ENCODE results near the gene ZNF175.

The ZNF175 gene

DNA sequence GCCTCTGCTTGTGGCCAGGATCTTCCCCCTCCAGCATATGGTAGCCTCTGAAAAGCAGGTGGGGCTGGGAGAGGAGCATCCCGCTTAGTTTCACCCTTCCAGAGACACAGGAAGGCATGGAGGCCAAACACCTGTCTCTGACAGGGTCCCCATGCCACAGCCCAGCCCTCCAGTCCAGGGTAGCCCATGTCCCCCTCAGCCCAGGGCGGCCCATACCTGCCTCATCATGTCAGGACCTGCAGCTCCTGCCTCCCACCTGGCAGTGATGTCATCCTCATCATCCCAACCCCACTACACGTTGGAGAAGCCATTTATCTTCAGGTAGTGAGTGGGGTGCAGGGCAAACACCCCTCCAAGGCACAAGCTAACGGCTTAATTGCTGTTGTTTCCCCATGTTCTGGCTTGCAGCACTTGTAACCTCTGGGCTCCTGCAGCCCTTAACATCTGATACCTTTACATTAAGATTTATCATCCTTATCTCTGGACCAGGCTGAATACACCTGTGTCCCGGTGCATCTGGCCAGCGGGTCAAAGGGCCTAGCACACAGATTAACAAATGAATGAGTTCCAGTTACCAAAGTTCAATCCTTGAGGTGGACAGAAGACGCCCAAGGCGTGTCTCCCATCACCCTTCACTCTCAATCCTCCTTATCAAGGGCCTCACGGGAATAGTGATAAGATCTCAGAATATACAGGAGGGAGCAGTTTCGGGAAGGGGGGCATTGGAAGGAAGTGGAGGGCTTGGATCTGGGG, 22.2 kb downstream of the ZNF175 start:
- H3K27ac Mint-ChIP-seq: no peak overlapping the region
- no peak for DNase-seq
- H3K36me3 Mint-ChIP-seq (ENCODE audit: low read depth): peaks cover 17% of the 10 kb centered on the region
- H3K4me3 Mint-ChIP-seq: peak overlapping the region; percentile 84
- peaks cover 11% of the 10 kb centered on the region for H3K27me3 Mint-ChIP-seq
- peaks cover 22% of the 10 kb centered on the region for H3K4me1 Mint-ChIP-seq (ENCODE audit: low read depth)
- H3K9me3 Mint-ChIP-seq: peaks cover 22% of the 10 kb centered on the region

DNA sequence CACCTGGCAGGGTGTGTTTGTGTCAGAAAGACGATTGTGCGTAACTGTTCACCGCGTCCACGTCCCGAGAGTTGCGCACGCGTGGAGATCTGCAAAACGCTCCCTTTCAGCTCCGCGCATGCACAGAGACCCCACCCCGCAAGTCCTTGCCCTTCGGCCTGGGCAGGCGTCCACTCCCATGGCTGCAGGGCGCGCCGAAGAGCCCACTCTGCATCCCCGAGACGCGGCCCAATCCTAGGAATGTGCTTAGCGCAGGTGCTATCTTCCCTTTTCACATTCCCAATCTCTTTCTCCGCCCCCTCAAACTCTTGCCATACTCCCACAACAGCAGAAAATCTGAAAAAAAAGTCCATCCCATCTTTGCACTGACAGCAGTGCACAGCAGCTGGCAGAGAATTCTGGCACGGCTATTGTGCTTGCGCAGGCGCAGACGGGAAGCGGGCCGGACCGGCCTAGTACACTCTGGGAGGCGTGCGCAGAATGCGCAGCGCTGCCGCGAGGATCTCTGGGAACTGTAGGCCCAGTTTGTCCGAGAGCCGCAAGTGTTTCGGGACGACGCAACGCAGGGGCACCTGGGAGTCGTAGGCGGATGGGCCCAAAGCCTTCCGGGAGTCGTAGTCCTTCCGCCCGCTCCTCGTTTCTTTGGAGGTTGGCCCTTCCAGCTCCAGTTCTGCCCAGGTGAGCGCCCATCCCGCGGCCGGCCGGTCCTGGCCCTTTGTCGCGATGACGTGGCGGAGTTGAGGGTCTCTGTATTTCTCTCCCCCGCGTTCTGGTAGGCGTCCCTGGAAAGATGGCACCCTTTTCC, 23.1 kb downstream of the ZNF175 start:
- H3K4me1 Mint-ChIP-seq (ENCODE audit: low read depth): peaks cover 22% of the 10 kb centered on the region
- H3K36me3 Mint-ChIP-seq (ENCODE audit: low read depth): peaks cover 13% of the 10 kb centered on the region
- H3K27me3 Mint-ChIP-seq: peaks cover 18% of the 10 kb centered on the region
- peak overlapping the region; percentile 84 for H3K4me3 Mint-ChIP-seq
- peak overlapping the region; percentile 87 for H3K27ac Mint-ChIP-seq
- H3K9me3 Mint-ChIP-seq: peaks cover 19% of the 10 kb centered on the region
- DNase-seq: peak; percentile 96

- DNase-seq: no peak
- Mint-ChIP-seq H3K9me3 (peaks cover 14% of the 10 kb centered on the region), H3K27ac (peak overlapping the region; percentile 87), H3K4me1 (ENCODE audit: low read depth) (peaks cover 22% of the 10 kb centered on the region), H3K27me3 (peaks cover 21% of the 10 kb centered on the region), H3K4me3 (peak overlapping the region; percentile 84), H3K36me3 (ENCODE audit: low read depth) (peaks cover 8% of the 10 kb centered on the region)
Measured at GRCh38 chr19:51594774-51595109, 23.7 kb downstream of the ZNF175 start.

DNA sequence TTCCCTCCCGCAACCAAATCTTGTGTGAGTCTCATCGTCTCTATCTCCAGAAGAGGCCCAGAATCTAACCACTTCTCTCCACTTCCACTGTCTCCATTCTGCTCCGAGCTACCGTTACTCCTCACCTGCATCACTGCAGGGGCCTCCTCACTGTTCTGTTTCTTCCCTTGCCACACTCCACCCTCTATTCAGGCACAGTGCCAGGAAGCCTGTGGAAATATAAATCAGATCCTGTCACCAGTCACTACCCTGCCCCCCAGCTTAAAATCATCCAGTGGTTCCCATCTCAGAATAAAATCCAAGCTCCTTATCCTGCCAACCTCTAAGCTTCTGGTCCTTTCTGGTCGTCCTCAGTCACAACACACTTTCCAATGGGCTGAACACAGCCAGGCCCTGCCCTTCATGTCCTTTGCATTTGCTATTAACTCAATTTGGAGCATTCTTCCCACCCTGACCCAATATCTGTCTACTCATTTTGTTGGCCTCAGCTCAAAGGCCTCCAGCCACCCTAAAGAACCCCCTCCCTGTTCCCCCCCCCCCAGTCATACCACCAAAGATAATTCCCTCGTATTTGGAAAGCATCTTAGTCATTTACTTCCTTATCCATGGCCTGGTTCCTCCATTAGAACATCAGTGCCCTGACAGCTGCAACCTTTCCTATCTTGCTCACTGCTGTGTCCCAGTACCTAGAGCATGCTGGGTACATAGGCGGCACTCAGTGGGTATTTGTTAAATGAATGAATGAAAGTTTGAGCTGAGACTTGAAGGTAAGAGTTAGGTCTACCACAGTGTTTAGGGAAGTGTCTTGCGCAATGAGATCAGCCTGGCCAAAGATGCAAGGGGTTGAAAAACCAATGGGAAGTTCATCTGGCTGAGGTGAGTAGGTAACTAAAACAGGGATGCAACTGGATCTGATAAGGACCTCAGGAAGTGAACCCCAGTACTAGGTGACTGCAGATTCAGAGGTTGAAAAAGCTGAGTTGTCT, 24.4 kb downstream of the ZNF175 start:
- peaks cover 6% of the 10 kb centered on the region for H3K36me3 Mint-ChIP-seq (ENCODE audit: low read depth)
- peaks cover 29% of the 10 kb centered on the region for H3K27me3 Mint-ChIP-seq
- DNase-seq: no peak
- H3K4me1 Mint-ChIP-seq (ENCODE audit: low read depth): peaks cover 22% of the 10 kb centered on the region
- peaks cover 9% of the 10 kb centered on the region for H3K9me3 Mint-ChIP-seq
- H3K4me3 Mint-ChIP-seq: peak overlapping the region; percentile 84
- no peak overlapping the region for H3K27ac Mint-ChIP-seq

DNA sequence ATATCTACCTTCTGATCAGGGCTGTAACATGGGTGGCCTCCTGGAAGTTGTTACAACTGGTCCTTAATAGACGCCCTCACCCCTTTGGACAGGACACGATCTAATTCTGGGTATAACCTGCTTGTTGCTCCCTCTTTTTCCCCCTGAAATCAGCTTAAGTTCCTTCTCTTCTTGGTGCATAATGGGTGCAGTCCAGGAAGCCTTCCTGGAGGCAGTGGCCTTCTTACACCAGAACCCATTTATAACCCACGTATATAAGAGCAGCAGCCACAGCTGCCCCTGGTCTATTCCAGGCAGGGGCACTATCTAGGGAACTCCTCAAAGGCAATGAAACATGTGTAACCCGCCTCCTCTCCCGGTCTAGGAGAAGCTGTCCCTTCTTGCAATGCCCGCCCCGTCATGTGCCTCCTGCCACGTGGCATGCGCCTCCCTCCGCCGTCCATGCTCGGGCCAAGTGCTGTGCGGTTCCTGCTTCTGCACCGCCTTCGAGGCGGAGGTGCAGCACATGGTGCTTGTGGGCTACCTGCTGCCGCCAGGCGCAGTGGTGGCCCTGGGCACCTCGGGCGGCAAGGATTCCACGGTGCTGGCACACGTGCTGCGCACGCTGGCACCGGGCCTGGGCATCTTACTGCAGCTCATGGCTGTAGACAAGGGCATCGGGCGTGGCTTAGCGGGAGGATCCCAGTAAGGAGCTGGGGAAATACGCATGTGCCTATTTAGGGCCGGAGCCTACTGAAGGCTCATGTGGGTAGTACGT, 27.3 kb downstream of the ZNF175 start:
- Mint-ChIP-seq H3K27ac (no peak overlapping the region), H3K4me3 (no peak overlapping the region), H3K36me3 (ENCODE audit: low read depth) (peaks cover 5% of the 10 kb centered on the region), H3K4me1 (ENCODE audit: low read depth) (peaks cover 22% of the 10 kb centered on the region), H3K9me3 (peaks cover 8% of the 10 kb centered on the region), H3K27me3 (peaks cover 53% of the 10 kb centered on the region)
- DNase-seq: no peak

DNA sequence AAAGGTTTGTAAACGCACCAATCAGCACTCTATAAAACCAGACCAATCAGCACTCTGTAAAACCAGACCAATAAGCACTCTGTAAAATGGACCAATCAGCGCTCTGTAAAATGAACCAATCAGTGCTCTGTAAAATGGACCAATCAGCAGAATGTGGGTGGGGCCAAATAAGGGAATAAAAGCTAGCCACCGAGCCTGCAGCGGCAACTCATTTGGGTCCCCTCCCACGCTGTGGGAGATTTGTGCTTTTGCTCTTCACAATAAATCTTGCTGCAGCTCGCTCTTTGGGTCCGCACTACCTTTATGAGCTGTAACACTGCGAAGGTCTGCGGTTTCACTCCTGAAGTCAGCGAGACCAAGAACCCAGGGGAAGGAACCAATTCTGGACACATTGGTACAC, 28.0 kb downstream of the ZNF175 start:
- Mint-ChIP-seq H3K4me1 (ENCODE audit: low read depth) (peaks cover 15% of the 10 kb centered on the region), H3K4me3 (no peak overlapping the region), H3K9me3 (peaks cover 8% of the 10 kb centered on the region), H3K27ac (no peak overlapping the region), H3K27me3 (peaks cover 53% of the 10 kb centered on the region), H3K36me3 (ENCODE audit: low read depth) (peaks cover 2% of the 10 kb centered on the region)
- DNase-seq: no peak

GRCh38 chr19:51600940-51601580, 30.0 kb downstream of the ZNF175 start:
- DNase-seq: peak; percentile 40
- no peak overlapping the region for H3K27ac Mint-ChIP-seq
- H3K9me3 Mint-ChIP-seq: peaks cover 7% of the 10 kb centered on the region
- H3K4me1 Mint-ChIP-seq (ENCODE audit: low read depth): peaks cover 6% of the 10 kb centered on the region
- peaks cover 53% of the 10 kb centered on the region for H3K27me3 Mint-ChIP-seq
- no peaks in the 10 kb centered on the region for H3K36me3 Mint-ChIP-seq (ENCODE audit: low read depth)
- H3K4me3 Mint-ChIP-seq: no peak overlapping the region

DNA sequence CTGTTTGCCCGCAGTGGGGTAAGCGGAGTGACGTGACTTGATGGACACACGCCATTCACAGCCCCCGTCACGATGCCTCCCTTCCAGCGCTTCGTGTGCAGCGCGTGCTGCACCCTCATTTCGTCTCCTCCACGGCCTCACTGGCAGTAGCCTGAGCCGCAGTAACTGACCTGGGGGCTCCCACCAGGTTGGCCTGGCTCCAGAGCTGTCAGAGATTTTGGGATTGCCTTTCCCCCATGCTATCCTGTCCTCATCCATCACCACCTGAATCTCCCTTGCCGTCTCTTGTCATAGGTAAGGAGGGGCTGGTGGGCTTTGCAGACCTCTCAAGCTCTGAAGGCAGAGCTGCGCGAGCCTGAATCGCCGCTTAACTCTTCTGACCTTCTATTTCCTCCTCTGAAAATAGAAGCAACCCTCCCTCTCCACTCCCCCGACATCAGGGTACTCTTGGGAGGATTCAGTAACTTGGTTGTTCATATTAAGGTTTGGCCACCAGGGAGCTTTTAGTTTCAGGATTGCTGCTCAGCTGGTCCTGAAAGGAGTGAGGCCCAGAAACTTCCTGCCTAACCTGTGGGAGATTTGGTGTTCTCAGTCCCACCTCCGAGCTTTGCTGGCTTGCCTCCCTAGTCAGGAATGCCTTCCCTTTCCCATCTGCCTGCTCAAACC, 31.2 kb downstream of the ZNF175 start:
- no peak for DNase-seq
- no peaks in the 10 kb centered on the region for H3K36me3 Mint-ChIP-seq (ENCODE audit: low read depth)
- peaks cover 18% of the 10 kb centered on the region for H3K4me1 Mint-ChIP-seq (ENCODE audit: low read depth)
- H3K27ac Mint-ChIP-seq: no peak overlapping the region
- H3K9me3 Mint-ChIP-seq: peaks cover 7% of the 10 kb centered on the region
- H3K27me3 Mint-ChIP-seq: peaks cover 50% of the 10 kb centered on the region
- no peak overlapping the region for H3K4me3 Mint-ChIP-seq

DNA sequence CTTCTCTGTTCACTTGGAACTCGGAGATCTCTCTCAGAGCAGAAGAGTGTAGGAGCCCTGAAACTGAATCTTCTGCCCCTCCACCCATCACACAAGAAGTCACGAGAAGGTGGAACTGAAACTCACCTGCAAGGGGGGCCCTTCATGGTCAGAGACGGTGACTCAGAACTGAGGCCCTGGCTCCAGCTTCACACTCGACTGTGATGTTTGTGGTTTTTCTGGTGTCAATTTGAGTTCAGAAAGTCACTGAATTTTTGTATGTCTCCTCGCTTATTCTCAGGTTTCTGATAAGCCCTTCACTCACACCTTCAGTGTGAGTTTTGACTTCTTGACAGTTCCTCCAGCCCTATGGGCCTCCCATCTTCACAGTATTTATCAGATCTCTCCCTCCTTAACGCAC, 36.0 kb downstream of the ZNF175 start:
- Mint-ChIP-seq H3K27me3 (peaks cover 31% of the 10 kb centered on the region), H3K4me1 (ENCODE audit: low read depth) (peaks cover 28% of the 10 kb centered on the region), H3K9me3 (peaks cover 8% of the 10 kb centered on the region), H3K36me3 (ENCODE audit: low read depth) (no peaks in the 10 kb centered on the region), H3K27ac (peak overlapping the region; percentile 66), H3K4me3 (peak overlapping the region; percentile 21)
- DNase-seq: peak; percentile 42

GRCh38 chr19:51607920-51608562, 37.0 kb downstream of the ZNF175 start:
- Mint-ChIP-seq H3K27ac (no peak overlapping the region), H3K36me3 (ENCODE audit: low read depth) (no peaks in the 10 kb centered on the region), H3K27me3 (peaks cover 30% of the 10 kb centered on the region), H3K4me1 (ENCODE audit: low read depth) (peaks cover 26% of the 10 kb centered on the region), H3K4me3 (no peak overlapping the region), H3K9me3 (peaks cover 18% of the 10 kb centered on the region)
- peak; percentile 71 for DNase-seq

GRCh38 chr19:51610576-51610975, 39.5 kb downstream of the ZNF175 start:
- no peak overlapping the region for H3K4me3 Mint-ChIP-seq
- no peaks in the 10 kb centered on the region for H3K36me3 Mint-ChIP-seq (ENCODE audit: low read depth)
- peaks cover 26% of the 10 kb centered on the region for H3K4me1 Mint-ChIP-seq (ENCODE audit: low read depth)
- peaks cover 11% of the 10 kb centered on the region for H3K9me3 Mint-ChIP-seq
- H3K27me3 Mint-ChIP-seq: peaks cover 51% of the 10 kb centered on the region
- DNase-seq: no peak
- no peak overlapping the region for H3K27ac Mint-ChIP-seq

DNA sequence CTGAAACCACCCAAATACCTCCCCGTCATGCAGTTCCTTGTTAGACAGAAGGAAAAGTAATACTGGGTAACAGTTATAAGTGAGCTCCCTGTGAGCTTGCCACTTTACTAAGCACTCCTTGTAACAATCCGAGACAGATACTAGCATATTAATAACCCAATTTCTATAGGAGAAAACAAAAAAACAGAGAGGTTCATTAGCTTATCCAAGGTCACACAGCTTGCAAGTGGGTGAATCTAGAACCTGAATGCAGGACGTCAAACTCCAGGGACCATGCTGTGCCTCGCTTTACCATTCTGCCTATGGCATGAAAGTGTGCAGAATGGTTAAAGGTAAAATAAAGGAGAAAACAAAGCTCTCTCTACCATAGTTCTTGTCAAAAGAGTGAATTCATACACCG, 43.7 kb downstream of the ZNF175 start:
- peaks cover 11% of the 10 kb centered on the region for H3K9me3 Mint-ChIP-seq
- no peaks in the 10 kb centered on the region for H3K36me3 Mint-ChIP-seq (ENCODE audit: low read depth)
- DNase-seq: no peak
- H3K4me1 Mint-ChIP-seq (ENCODE audit: low read depth): no peaks in the 10 kb centered on the region
- no peak overlapping the region for H3K4me3 Mint-ChIP-seq
- peaks cover 51% of the 10 kb centered on the region for H3K27me3 Mint-ChIP-seq
- no peak overlapping the region for H3K27ac Mint-ChIP-seq

DNA sequence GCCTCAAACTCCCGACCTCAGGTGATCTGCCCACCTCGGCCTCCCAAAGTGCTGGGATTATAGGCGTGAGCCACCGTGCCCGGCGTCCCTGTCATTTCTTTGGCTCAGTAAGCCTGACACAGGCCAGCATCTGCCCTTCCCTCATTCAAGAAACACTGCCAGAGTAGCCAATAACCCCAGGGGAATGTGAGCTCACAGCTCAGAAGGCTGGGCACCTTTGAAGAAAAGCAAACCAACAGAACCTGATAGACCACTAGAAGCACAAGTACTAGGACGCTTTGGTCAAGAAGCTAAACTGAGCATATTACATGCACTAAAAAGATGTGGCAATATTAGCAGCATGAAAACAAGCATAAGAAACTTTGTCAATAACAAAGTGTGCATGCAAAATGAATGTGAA, 44.9 kb downstream of the ZNF175 start:
- H3K4me3 Mint-ChIP-seq: no peak overlapping the region
- H3K4me1 Mint-ChIP-seq (ENCODE audit: low read depth): peaks cover under 1% of the 10 kb centered on the region
- peaks cover 11% of the 10 kb centered on the region for H3K9me3 Mint-ChIP-seq
- no peaks in the 10 kb centered on the region for H3K36me3 Mint-ChIP-seq (ENCODE audit: low read depth)
- no peak overlapping the region for H3K27ac Mint-ChIP-seq
- no peak for DNase-seq
- peaks cover 52% of the 10 kb centered on the region for H3K27me3 Mint-ChIP-seq

Data from activated T-cell treated with anti-CD3 and anti-CD28 coated beads, Interleukin-2, amount 50 U/mL, for 24 hours (primary cell).